Naive B cell (primary cell): ENCODE data around the gene IGSF9. TPM values are rescaled to one million over a fixed set of nuclear protein-coding genes. Genes with fewer than 3 reads are reported as not detected.
A peak's percentile ranks its signal among the peaks of the same experiment; 100 is the strongest.

Experiments used
- ATAC-seq, 2 donors: fragments of 150-1000 bp; cut with Tn5 transposase; 2 replicates each; pipeline ENCODE4 v1.10.0; 2021; ENCODE audit warnings: low read depth in 2 of 2, mild to moderate bottlenecking in 2 of 2, moderate library complexity in 2 of 2
- DNase-seq: peaks from one replicate; pipeline ENCODE4 v3.0.0; 2022
- H3K27ac Mint-ChIP-seq, 6 donors: one replicate each; pipeline ENCODE4 v1.8.0; 2020 to 2022; ENCODE audit warnings: mild to moderate bottlenecking in 6 of 6, mixed read lengths in 6 of 6, moderate library complexity in 5 of 6, inconsistent platforms in 2 of 6
- H3K27me3 Mint-ChIP-seq, 3 donors: one replicate each; pipeline ENCODE4 v1.8.0; 2021 to 2022; ENCODE audit warnings: mixed read lengths in 3 of 3, mild to moderate bottlenecking in 1 of 3
- H3K36me3 Mint-ChIP-seq, 2 donors: one replicate each; pipeline ENCODE4 v1.8.0; 2020 to 2022; ENCODE audit warnings: mixed read lengths in 2 of 2, inconsistent platforms in 1 of 2, mild to moderate bottlenecking in 1 of 2
- H3K4me1 Mint-ChIP-seq, 3 donors: one replicate each; pipeline ENCODE4 v1.8.0; 2020 to 2022; ENCODE audit warnings: mixed read lengths in 3 of 3, inconsistent platforms in 1 of 3, mild to moderate bottlenecking in 1 of 3, moderate library complexity in 1 of 3
- H3K4me3 Mint-ChIP-seq, 8 donors: one replicate each; pipeline ENCODE4 v1.8.0; 2020 to 2022; ENCODE audit warnings: mild to moderate bottlenecking in 8 of 8, mixed read lengths in 8 of 8, moderate library complexity in 8 of 8, inconsistent platforms in 2 of 8
- H3K9me3 Mint-ChIP-seq, 7 donors: one replicate each; pipeline ENCODE4 v1.8.0; 2020 to 2022; ENCODE audit warnings: mixed read lengths in 7 of 7, mild to moderate bottlenecking in 5 of 7, inconsistent platforms in 2 of 7, moderate library complexity in 1 of 7
- polyA plus RNA-seq, 6 donors: library from polyadenylated mRNA; unstranded; fragments of 300-500 nt; fragmentation: Illumina TruSeq; gene quantifications; one replicate each; pipeline ENCODE4 v1.2.3, GENCODE V29; 2021; ENCODE audit warnings: low read depth in 6 of 6

The IGSF9 gene
- polyA plus RNA-seq, 6 donors from 2014 or later = 0.16 to 0.97 (median 0.41) TPM; not detected in 2

DNA sequence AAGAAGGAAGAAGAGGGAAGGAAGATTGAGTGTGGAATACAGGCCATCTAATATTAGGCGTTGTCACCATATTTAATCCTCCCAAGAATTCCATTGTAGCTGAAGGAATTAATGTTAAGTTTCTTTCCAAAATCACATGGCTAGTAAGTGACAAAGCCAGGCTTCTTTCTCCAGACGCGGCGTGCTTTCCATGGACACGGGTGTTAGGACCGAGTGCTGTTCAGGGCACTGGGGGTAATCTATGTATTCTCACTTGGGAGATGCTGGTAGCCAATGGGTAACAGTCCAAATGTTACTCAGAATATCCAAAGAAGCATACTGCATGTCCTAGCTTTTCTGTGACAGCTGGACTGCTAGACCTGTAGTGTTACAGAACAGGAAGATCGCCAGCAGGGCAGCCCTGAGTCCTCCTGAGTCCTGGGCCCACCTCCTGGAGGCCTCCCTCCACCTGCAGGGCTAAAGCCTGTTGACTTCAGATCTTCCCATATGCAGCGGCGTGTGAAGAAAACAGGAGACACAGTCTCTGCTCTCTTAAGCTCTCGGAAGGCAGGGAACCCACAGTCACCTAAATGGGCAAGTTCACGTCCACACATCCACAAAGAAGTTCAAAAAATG, 5.3 kb downstream of the IGSF9 start:
- no peaks in the 10 kb centered on the region for H3K9me3 Mint-ChIP-seq
- H3K4me3 Mint-ChIP-seq = peak overlapping the region in 1 of 8 donors; percentile 7
- H3K27me3 Mint-ChIP-seq = peaks cover 7 to 20% (median 20%) of the 10 kb centered on the region in 3 donors
- peaks cover 51 to 68% (median 64%) of the 10 kb centered on the region in 3 donors for H3K4me1 Mint-ChIP-seq
- peaks cover 0 to 5% of the 10 kb centered on the region in 2 donors for H3K36me3 Mint-ChIP-seq
- H3K27ac Mint-ChIP-seq = peak overlapping the region in 4 of 6 donors; percentile 22 to 83 (median 58)
- DNase-seq (no peak), ATAC-seq (no peak)

DNA sequence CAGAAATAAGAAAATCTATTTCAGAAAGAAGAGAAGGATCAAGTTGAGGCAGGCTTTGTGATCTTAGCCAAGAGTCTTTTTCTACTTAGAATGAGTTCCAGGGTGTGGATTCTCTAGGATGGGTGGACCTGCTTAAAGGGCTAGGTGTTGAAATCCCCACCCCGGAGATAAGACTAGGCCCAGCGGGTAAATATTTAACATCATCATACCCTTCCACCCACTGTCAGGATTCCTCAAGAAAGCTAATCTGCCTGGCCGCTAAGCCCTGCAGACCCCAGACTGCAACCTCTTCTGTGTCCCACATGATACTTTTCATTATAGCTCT, 5.8 kb downstream of the IGSF9 start:
- Mint-ChIP-seq H3K4me1 (peaks cover 47 to 68% (median 63%) of the 10 kb centered on the region in 3 donors), H3K9me3 (no peaks in the 10 kb centered on the region), H3K27me3 (peaks cover 2 to 15% (median 15%) of the 10 kb centered on the region in 3 donors), H3K4me3 (peak overlapping the region in 2 of 8 donors; percentile 4 to 7), H3K36me3 (peaks cover 0 to 5% of the 10 kb centered on the region in 2 donors), H3K27ac (peak overlapping the region in 1 of 6 donors; percentile 19)
- ATAC-seq = no peak
- DNase-seq = no peak

DNA sequence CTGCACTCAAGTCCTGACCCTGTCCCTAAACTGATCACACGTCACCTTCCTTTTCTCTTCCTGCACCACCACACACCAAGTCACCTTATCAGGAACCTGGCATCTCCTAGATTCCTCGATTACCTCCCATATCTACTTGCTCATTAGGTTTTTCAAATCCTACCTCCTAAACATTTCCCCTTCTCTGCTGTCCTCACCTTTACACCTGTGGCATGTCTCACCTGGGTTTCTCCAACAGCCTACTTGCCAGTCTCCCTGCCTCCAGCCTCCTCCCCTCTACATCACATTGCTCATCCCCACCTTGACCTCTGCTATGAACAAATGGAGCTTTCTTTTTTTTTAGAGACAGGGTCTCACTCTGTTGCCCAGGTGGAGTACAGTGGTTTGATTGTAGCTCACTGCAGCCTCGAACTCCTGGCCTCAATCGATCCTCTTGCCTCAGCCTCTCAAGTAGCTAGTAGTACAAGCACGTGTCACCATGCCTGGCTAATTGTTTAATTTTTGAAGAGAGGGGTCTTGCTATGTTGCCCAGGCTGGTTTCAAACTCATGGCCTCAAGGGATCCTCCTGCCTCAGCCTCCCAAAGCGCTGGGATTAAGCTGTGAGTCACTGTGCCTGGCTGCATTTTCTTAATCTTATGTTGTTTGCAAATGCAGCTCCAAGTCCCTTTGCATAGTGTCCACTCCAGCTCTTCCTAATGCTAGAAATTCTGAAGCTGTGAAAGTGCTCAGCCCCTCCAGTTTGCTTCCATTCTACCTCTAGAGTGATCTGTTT, 6.3 kb downstream of the IGSF9 start:
- Mint-ChIP-seq H3K36me3 (peaks cover 0 to 5% of the 10 kb centered on the region in 2 donors), H3K9me3 (no peaks in the 10 kb centered on the region), H3K27me3 (peaks cover 0 to 10% (median 10%) of the 10 kb centered on the region in 3 donors), H3K4me3 (peak overlapping the region in 5 of 8 donors; percentile 1 to 50 (median 12)), H3K4me1 (peaks cover 46 to 67% (median 59%) of the 10 kb centered on the region in 3 donors), H3K27ac (peak overlapping the region in 4 of 6 donors; percentile 14 to 80 (median 48))
- ATAC-seq (no peak), DNase-seq (no peak)

DNA sequence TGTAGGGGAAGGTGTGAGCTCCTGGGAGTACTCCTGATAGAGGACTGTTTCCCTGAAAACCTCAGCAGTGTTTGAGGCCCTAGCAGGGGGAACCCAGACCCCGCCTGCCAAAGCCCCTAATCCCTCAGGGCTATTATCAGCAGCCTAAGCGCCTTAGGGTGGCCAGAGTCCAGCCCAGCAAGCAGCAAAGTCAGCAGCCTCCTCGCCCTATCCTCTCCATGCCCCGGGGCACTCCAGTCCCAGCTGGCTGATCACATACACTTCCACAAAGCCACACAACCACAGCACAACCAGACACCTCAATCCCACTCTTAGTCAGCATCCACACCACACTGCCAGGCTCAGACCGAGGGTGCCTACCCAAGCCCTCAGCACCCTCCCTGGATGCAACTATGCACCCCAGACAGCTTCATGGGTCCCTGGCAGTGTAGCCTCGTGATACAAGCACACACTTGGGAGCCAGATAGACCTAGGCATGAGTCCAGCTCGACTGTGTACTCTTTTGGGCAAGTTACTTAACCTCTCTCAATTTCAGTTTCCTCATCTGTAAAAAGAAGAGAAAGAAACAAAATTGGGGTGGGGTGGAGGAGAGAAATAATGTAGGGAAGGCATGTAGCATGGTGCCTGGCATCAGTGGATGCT, 7.1 kb downstream of the IGSF9 start:
- ATAC-seq = no peak
- no peak for DNase-seq
- H3K27me3 Mint-ChIP-seq = peaks cover 0 to 6% (median 2%) of the 10 kb centered on the region in 3 donors
- peaks cover 46 to 68% (median 63%) of the 10 kb centered on the region in 3 donors for H3K4me1 Mint-ChIP-seq
- H3K4me3 Mint-ChIP-seq = peak overlapping the region in 6 of 8 donors; percentile 61 to 92 (median 80)
- H3K9me3 Mint-ChIP-seq = no peaks in the 10 kb centered on the region
- H3K27ac Mint-ChIP-seq = peak overlapping the region in 4 of 6 donors; percentile 32 to 84 (median 66)
- peaks cover 0 to 5% of the 10 kb centered on the region in 2 donors for H3K36me3 Mint-ChIP-seq

DNA sequence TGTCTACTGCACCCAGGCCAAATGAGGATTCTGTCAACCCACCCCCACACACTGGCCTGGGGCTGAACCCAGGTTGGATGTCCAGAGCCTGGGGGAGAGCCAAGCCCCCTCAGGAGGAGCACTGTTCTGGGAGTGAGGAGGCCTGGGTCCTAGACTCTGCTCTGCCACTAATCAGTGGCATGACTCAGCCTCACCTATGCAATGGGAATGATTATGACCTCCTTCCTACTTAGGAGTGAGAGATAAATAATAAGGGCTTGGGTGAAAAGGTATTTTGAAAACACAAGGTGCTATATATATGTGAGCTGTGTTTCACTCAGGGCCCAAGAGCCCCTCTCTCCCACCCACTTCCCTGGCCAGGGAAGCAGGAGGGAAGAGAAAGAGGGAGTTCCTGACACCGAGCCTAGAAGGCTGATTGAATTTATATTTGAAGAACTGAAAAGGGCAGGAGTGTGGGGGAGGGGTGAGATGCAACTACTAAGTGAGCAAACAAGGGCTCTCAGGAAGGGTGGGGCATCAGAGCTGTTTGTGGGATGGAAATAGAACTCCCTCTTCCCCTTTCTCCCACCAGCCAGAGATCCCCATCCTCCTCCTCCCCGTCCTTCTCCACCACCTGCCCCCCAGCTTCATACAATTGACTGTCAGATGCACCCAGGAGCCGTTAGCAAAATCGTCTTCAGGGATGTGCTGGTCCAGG, 8.2 kb downstream of the IGSF9 start:
- Mint-ChIP-seq H3K4me1 (peaks cover 46 to 67% (median 63%) of the 10 kb centered on the region in 3 donors), H3K36me3 (no peaks in the 10 kb centered on the region), H3K4me3 (peak overlapping the region; percentile 29 to 92 (median 81)), H3K27ac (peak overlapping the region in 5 of 6 donors; percentile 47 to 94 (median 79)), H3K27me3 (peaks cover 0 to 5% (median 0%) of the 10 kb centered on the region in 3 donors), H3K9me3 (no peaks in the 10 kb centered on the region)
- peak; percentile 20 to 22 for ATAC-seq
- DNase-seq = no peak

DNA sequence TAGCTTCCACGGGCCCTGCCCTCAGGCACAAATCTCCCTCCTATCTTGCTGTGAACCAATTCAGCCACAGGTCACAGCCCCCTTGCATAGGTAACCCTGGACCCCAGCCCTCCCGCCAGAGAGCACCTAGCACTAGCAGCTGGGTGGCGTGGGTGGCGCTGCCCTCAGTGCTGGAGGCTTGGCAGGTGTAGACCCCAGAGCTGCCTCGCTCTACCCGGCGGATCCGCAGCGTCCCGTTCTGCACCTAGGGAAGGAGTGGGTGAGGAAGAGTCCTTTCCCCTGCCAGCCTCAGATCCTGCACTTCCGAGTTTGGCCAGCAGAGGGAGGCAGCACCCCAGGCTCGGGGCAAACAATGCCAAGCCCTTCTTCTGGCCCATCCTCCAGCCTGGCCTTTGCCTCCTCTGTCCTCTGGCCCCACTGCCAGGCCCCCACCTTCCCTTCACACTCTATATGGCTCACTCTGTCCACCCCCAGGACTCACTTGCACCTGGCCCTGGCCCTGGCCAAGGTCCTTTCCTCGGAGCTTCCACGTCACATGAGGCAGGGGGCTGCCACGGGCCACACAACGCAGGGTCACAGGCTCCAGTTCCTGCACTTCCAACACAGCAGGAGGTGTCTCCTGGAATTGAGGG, 9.0 kb downstream of the IGSF9 start:
- Mint-ChIP-seq H3K9me3 (no peaks in the 10 kb centered on the region), H3K4me1 (peaks cover 50 to 64% (median 63%) of the 10 kb centered on the region in 3 donors), H3K27me3 (peaks cover 0 to 5% (median 0%) of the 10 kb centered on the region in 3 donors), H3K27ac (peak overlapping the region in 4 of 6 donors; percentile 32 to 87 (median 47)), H3K4me3 (peak overlapping the region in 7 of 8 donors; percentile 38 to 85 (median 71)), H3K36me3 (no peaks in the 10 kb centered on the region)
- DNase-seq (peak; percentile 76), ATAC-seq (peak; percentile 73 to 76)

DNA sequence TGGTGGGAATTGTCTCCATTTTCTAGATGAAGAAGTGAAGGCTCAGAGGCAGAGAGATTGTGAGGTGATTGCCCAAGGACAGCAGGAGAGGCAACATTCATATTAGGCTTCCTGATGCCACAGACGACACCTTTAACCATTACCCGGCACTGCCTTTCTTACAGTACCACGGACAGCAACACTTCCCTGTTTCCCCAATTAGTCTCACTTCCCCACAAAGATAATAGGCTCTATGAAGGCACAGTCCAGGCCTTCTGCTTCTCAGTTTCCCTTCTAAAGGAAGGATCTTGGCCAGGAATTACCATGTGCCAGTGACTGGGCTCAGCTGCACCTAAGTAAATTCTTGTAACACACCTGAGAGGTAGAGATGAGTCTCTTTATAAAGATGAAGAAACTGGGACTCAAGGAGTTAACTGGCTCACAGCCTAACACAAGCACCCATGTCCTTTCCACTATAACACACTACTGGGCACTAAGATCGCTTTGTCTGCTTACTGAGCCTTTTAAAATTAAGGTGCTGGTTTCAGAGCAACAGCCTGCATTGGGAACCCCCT, 9.6 kb downstream of the IGSF9 start:
- Mint-ChIP-seq H3K27ac (peak overlapping the region in 3 of 6 donors; percentile 32 to 85 (median 73)), H3K4me1 (peaks cover 51 to 63% (median 61%) of the 10 kb centered on the region in 3 donors)

DNA sequence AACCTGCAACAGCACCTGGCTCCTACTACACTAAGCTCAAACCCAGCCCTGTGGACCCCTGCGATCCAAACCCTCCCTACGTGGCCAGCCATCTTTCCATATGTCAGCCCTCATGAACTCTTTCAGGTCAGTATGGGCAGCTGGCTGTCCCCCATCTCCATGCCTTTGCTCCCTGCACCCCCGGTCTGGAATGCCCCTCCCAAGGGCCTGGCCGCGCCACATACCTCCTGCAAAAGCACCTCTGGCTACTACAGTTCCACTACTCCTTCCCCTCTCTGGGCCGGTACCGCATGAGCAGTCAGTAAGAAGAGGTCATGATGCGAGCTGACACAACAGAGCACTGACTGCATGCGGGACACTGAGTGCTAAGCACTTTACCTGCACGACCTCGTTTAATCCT, 10.1 kb downstream of the IGSF9 start:
- Mint-ChIP-seq H3K27ac (peak overlapping the region in 3 of 6 donors; percentile 64 to 85 (median 73)), H3K27me3 (peaks cover 0 to 10% (median 5%) of the 10 kb centered on the region in 3 donors), H3K36me3 (no peaks in the 10 kb centered on the region), H3K4me1 (peaks cover 50 to 60% (median 59%) of the 10 kb centered on the region in 3 donors), H3K9me3 (no peaks in the 10 kb centered on the region), H3K4me3 (peak overlapping the region in 2 of 8 donors; percentile 61 to 82)
- no peak for ATAC-seq
- no peak for DNase-seq

More for the DNA sequence above, 9.6 kb downstream of the IGSF9 start:
- H3K4me3 Mint-ChIP-seq = peak overlapping the region in 5 of 8 donors; percentile 3 to 82 (median 61)
- peaks cover 0 to 5% (median 2%) of the 10 kb centered on the region in 3 donors for H3K27me3 Mint-ChIP-seq
- no peaks in the 10 kb centered on the region for H3K36me3 Mint-ChIP-seq
- ATAC-seq (peak; percentile 24 to 40), DNase-seq (no peak)
- no peaks in the 10 kb centered on the region for H3K9me3 Mint-ChIP-seq

DNA sequence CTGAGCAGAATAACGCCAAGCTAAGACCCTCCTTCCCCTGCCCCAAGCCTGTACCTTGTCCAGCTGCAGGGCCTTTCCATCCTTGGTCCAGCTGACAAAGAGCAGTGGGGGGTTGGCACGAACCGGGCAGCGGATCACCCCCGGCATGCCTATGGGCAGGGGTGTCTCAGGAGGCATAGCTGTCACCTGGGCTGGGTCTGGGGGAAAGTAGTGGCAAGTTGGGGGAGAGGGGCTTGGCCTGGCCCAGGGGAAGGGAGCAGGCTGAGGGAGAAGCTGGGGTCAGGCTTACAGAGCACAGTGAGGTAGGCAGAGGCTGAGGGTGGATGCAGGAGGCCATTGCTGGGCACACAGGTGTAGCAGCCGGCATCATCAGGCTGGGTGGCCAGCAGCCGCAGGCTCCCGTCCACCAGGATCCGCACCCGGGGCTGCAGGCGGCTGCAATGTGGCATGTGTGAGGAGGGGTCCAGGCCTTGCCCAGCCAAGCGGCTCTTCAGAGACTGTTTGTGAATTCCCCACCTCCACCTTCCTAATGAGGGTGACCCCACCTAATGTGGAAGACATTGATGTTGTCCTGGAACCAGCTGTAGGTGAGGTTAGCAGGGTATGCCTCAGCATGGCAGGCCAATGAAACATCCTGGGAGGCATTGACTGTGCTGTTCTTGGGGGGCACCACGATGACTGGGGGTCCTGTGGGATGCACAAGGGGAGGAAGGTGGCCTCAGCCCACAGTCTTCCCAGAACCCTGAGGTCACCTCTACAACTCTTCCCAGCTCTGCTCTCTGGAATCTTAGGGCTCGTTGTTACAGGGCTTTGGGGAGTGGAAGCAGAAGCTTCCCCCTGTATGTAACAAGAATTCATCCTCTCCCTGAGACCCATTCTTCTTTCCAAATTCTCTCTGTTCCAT, 11.0 kb downstream of the IGSF9 start:
- no peaks in the 10 kb centered on the region for H3K9me3 Mint-ChIP-seq
- no peak for ATAC-seq
- H3K4me3 Mint-ChIP-seq = no peak overlapping the region
- H3K36me3 Mint-ChIP-seq = no peaks in the 10 kb centered on the region
- H3K27me3 Mint-ChIP-seq = peaks cover 0 to 16% (median 7%) of the 10 kb centered on the region in 3 donors
- H3K27ac Mint-ChIP-seq = peak overlapping the region in 1 of 6 donors; percentile 57
- H3K4me1 Mint-ChIP-seq = peaks cover 43 to 50% (median 50%) of the 10 kb centered on the region in 3 donors
- no peak for DNase-seq

DNA sequence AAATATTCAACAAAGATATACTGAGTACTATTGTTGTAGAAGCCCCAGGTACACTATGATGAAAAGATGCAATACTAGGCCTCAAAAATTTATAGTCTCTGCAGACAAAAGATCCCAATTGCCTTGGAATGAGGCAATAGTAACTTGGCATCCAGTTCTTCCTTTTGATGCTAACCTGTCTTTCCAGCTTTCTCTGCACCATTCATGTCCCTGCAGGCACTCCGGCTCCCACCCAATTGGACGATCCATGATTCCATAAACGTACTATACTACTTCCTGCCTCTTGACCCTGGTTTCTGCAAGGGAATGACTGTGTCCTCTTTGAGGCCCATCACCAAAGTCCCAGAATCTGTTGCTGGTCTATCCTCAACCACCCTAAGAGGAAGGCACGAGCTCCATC, 12.1 kb downstream of the IGSF9 start:
- Mint-ChIP-seq H3K9me3 (no peaks in the 10 kb centered on the region), H3K27ac (no peak overlapping the region), H3K27me3 (peaks cover 0 to 23% (median 14%) of the 10 kb centered on the region in 3 donors), H3K4me3 (no peak overlapping the region), H3K36me3 (peaks cover 0 to 6% of the 10 kb centered on the region in 2 donors), H3K4me1 (peaks cover 39 to 45% (median 40%) of the 10 kb centered on the region in 3 donors)
- DNase-seq = no peak
- no peak for ATAC-seq
